HFFc6 (cell line): Measurements from ENCODE around the gene CPB1. TPM values are rescaled to one million over a fixed set of nuclear protein-coding genes. Genes with fewer than 3 reads are reported as not detected.

ENCODE experiments used
- DNase-seq: peaks from one replicate; pipeline ENCODE4 v3.0.0-alpha.2; 2018
- H3K27ac Mint-ChIP-seq: 2 replicates; pipeline ENCODE4 v1.8.0; 2020; ENCODE audit warnings: mild to moderate bottlenecking, mixed read lengths
- H3K27me3 Mint-ChIP-seq: 2 replicates; pipeline ENCODE4 v1.8.0; 2021; ENCODE audit warnings: mild to moderate bottlenecking, moderate library complexity, mixed read lengths; ENCODE audit not compliant: insufficient read depth
- H3K36me3 Mint-ChIP-seq: 2 replicates; pipeline ENCODE4 v1.8.0; 2021; ENCODE audit warnings: low read depth, mixed read lengths
- H3K4me1 Mint-ChIP-seq: 2 replicates; pipeline ENCODE4 v1.8.0; 2020; ENCODE audit warnings: low read depth, mixed read lengths
- H3K4me3 Mint-ChIP-seq: 2 replicates; pipeline ENCODE4 v1.8.0; 2020; ENCODE audit warnings: mild to moderate bottlenecking, moderate library complexity, mixed read lengths
- H3K9me3 Mint-ChIP-seq: 2 replicates; pipeline ENCODE4 v1.8.0; 2020; ENCODE audit warnings: mild to moderate bottlenecking, mixed read lengths
- CTCF ChIP-seq: fragments of 200-600 bp; sonication (generic); IDR thresholded peaks from 2 replicates; pipeline ENCODE4 v1.5.0; 2021; ENCODE audit warnings: antibody characterized with exemption, mild to moderate bottlenecking
- total RNA-seq, 6 experiments: library from RNA; stranded (reverse); fragmentation: NEBNext Ultra II Directional; extraction: Animal tissue kit (Norgen Biotek cat#: 25700); gene quantifications; 2 replicates in 1 of 6; 3 replicates in 5 of 6; pipeline ENCODE4 v1.2.3, GENCODE V29; 2021

The CPB1 gene
- total RNA-seq, 6 experiments from 2014 or later: not detected

GRCh38 chr3:148790851-148791735 is 36.5 kb upstream of the CPB1 start:
- no peak for TF ChIP-seq CTCF
- Mint-ChIP-seq H3K9me3 (no peaks in the 10 kb centered on the region), H3K4me3 (no peak overlapping the region), H3K4me1 (no peaks in the 10 kb centered on the region), H3K36me3 (no peaks in the 10 kb centered on the region), H3K27ac (no peak overlapping the region), H3K27me3 (peaks cover 13% of the 10 kb centered on the region)
- DNase-seq: no peak

- peaks cover 13% of the 10 kb centered on the region for H3K27me3 Mint-ChIP-seq
- H3K27ac Mint-ChIP-seq: no peak overlapping the region
- H3K9me3 Mint-ChIP-seq: no peaks in the 10 kb centered on the region
- H3K4me3 Mint-ChIP-seq: no peak overlapping the region
- H3K36me3 Mint-ChIP-seq: no peaks in the 10 kb centered on the region
- H3K4me1 Mint-ChIP-seq: no peaks in the 10 kb centered on the region
- TF ChIP-seq CTCF: no peak
- DNase-seq: no peak
Measured at GRCh38 chr3:148791920-148792319, 35.7 kb upstream of the CPB1 start.

- TF ChIP-seq CTCF: no peak
- no peaks in the 10 kb centered on the region for H3K4me1 Mint-ChIP-seq
- no peak for DNase-seq
- H3K9me3 Mint-ChIP-seq: no peaks in the 10 kb centered on the region
- H3K27ac Mint-ChIP-seq: no peak overlapping the region
- H3K4me3 Mint-ChIP-seq: no peak overlapping the region
- H3K27me3 Mint-ChIP-seq: peaks cover 13% of the 10 kb centered on the region
- H3K36me3 Mint-ChIP-seq: no peaks in the 10 kb centered on the region
Measured at GRCh38 chr3:148792516-148792915, 35.1 kb upstream of the CPB1 start.

GRCh38 chr3:148796799-148797198 is 30.8 kb upstream of the CPB1 start:
- Mint-ChIP-seq H3K27ac (no peak overlapping the region), H3K36me3 (no peaks in the 10 kb centered on the region), H3K27me3 (peaks cover 2% of the 10 kb centered on the region), H3K9me3 (no peaks in the 10 kb centered on the region), H3K4me1 (no peaks in the 10 kb centered on the region), H3K4me3 (no peak overlapping the region)
- TF ChIP-seq CTCF: no peak
- no peak for DNase-seq

- no peak for DNase-seq
- TF ChIP-seq CTCF: no peak
- Mint-ChIP-seq H3K27ac (no peak overlapping the region), H3K9me3 (no peaks in the 10 kb centered on the region), H3K4me3 (no peak overlapping the region), H3K4me1 (no peaks in the 10 kb centered on the region), H3K36me3 (no peaks in the 10 kb centered on the region), H3K27me3 (peaks cover 2% of the 10 kb centered on the region)
Measured at GRCh38 chr3:148797795-148798194, 29.8 kb upstream of the CPB1 start.
